HG02884 (cell line): ENCODE measurements around the gene MYO5C.

ENCODE experiments used
- ATAC-seq: cut with Tn5 transposase; IDR thresholded peaks from one replicate; pipeline ENCODE4 v1.9.1; 2021; ENCODE audit warnings: mild to moderate bottlenecking, moderate library complexity; ENCODE audit not compliant: unreplicated experiment

MYO5C gene

GRCh38 chr15:52278636-52279367 lies 16.8 kb downstream of the MYO5C start:
- no peak for ATAC-seq

- no peak for ATAC-seq
Observed at GRCh38 chr15:52278135-52278534, 17.5 kb downstream of the MYO5C start.

GRCh38 chr15:52277575-52277974 lies 18.0 kb downstream of the MYO5C start:
- ATAC-seq, result no peak

GRCh38 chr15:52276256-52276770 lies 19.3 kb downstream of the MYO5C start:
- no peak for ATAC-seq

- ATAC-seq, result no peak
Observed at GRCh38 chr15:52263563-52264282, 31.9 kb downstream of the MYO5C start.

DNA sequence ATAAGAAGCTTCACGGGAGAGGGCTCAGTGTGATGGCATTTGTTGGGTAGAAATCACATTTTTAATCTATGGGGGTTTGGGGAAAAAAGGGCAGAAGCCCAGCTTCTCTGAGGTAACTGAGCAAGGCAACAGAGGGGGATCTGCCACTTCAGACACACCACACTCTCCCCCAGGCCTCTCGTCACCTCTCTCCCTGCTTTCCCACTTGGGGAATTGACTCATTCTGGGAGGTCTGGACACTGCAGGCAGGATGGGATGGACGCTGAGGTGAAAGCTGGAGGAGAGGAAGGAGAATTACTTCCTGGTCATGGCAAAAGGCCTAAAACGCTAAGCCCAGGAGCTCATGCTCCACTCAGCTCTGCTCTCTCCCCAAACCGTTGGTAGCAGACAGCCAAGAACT lies 33.2 kb downstream of the MYO5C start:
- ATAC-seq, result no peak

DNA sequence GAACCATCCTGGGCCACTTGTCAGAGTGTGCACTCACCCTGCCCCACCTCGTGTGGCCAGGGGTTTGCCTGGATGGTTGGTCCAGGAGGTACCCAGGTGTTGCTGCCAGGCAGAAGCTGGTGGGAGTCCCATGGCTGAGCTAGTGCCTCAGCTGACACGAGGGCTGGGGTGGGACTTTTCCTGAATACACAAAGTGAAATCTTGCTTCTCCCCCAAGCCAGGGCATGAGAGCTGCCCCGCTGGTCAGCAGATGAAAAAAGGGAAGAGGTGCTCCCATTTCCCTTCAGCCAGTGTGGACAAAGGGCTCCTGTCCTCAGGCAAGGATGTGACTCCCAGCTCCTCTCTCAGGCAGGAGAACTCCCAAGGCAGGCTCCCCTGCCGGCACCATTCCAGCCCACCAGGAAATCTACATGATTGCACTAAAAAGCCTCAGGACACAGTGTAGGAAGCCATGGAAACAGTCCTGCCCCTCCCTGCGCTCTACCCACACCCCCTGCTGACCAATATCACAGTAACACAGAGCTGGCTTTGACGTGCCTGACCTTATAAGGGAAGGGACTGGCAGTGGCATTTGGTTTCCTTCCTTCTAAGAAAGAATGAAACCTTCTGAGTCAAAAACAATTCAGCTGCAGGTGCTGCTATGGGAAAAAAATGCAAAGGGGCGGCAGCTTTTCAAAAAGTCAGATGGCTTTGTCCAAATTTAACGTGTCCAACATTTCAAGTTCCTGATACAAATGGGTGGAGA lies 33.9 kb downstream of the MYO5C start:
- peak; percentile 99 for ATAC-seq

DNA sequence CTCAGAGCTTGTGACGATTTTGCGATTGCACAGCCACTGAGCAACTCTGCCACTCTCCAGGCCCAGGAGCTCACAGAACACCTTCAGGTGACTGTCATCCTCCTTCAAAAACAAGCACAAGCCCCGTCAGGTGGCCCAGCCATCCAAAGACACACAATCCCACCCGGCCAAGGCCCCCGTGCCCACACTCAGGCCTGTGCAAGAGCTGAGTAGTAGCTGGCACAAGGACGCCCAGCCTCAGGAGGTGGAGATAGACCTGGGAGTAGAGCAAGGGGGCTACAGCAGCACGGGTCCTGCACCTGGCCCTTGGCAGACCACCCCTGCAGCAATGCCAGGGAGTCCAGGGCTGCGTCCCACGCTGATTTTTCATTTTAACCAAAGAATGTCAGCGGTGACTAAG lies 34.6 kb downstream of the MYO5C start:
- no peak for ATAC-seq

DNA sequence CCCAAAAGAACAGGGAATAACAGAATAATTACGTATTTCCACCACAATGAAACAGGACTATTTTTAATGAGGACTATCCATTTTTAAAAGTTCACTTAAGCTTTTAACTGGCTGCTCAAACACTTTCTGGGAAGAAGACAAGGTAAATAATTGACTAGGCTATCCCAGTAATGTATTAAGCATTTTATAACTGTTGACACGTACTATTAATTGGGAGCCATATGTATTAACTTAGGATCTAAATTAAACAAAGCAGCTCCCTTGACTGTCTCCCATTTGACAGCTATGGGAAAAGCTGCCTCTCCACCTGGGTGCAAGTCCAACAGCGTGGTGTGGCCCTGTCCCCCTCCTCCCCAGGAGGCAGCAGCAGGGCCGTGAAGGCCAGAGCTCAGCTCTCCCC lies 36.1 kb downstream of the MYO5C start:
- no peak for ATAC-seq

GRCh38 chr15:52258461-52258860 lies 37.1 kb downstream of the MYO5C start:
- no peak for ATAC-seq

DNA sequence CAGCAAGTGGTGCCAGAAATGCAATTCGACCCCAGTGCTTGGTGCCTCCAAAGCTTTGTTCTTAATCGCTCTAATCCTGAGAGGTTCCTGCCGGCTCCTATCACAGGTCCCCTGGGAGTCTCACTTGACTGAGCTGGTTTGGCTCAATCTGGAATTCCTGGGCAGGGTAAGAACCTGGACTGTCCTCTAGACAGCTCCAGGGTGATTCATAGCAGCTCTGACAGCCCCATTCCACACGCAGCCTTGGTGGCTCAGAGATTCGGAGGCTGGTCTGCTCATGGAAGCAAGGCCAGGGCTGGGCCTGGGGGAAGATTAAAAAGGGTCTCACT lies 37.9 kb downstream of the MYO5C start:
- no peak for ATAC-seq

- ATAC-seq, result no peak
Observed at GRCh38 chr15:52256930-52257733, 38.5 kb downstream of the MYO5C start.

- ATAC-seq, result no peak
Observed at GRCh38 chr15:52256366-52256765, 39.2 kb downstream of the MYO5C start.

- no peak for ATAC-seq
Observed at GRCh38 chr15:52255935-52256334, 39.7 kb downstream of the MYO5C start.

GRCh38 chr15:52255008-52255407 lies 40.6 kb downstream of the MYO5C start:
- no peak for ATAC-seq

- ATAC-seq, result no peak
Observed at GRCh38 chr15:52254391-52254790, 41.2 kb downstream of the MYO5C start.

DNA sequence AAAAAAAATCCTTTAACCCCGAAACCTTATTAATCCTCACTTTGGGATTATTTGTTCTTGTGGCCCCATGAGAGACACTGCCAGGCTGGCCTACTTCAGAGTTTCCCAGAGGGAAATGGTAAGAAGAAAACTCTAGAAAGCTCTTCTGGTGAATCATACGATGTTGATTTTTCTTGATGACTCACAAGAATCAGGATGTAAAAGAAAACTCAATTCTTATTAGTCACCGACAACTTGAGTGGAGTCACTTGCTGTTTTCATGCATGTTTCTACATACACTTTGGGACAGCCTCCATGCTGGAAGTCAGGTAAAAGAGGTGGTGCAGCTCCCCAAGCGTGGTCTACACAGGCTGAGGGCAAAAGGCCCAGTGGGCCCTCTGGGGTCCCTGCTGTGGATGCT lies 42.8 kb downstream of the MYO5C start:
- ATAC-seq, result no peak

DNA sequence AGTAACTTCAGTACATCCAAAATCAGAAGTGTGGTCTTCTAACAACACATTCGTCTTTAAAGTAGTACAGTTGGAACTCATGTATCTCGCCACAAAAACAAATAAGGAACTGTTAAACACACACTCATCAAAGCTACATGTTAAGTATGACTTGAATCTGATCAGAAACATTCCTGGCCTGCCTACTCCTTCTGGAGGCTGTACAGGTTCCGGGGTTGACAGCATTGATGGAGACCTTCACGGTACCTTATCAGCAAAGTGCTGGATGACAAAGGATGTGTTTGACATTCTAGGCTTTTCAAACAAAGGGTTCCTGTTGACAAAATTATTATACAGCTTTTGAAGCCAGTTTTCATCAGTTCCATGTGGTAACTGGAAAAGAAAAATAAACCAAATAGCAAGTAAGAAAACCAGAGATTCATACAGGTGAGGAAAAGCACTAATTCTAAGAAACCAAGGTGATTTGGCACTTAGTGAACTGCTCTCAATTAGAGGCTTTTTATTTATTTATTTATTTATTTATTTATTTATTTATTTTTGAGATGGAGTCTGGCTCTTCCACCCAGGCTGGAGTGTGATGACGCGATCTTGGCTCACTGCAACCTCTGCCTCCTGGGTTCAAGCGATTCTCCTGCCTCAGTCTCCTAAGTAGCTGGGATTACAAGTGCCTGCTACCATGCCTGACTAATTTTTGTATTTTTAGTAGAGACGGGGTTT lies 44.3 kb downstream of the MYO5C start:
- ATAC-seq, result no peak

DNA sequence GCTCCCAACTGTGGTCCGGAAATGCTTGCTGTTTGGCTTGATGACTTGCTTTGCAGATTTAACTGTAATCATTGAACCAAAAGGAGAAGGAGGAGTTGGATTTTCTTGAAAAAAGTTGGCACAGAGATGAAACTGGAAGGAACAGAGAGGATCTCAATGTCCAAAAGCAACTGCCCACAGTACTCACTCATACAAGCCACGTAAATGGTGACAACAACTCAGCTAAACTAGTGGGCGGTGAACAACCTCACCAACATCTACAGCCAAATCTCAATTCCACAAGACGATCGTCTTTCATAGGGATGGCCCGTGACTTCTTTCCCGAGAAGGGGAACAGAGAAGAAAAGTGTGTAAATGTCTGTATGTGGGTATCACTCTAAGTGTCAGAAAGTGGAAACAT lies 48.1 kb downstream of the MYO5C start:
- no peak for ATAC-seq

- no peak for ATAC-seq
Observed at GRCh38 chr15:52246686-52247431, 48.7 kb downstream of the MYO5C start.
